Measurements from ENCODE around the gene ZNF236.
"Not testable (repeated sequence)": the region's sequence is repeated elsewhere in the genome, so short reads cannot be mapped to it uniquely, and the experiment has no call there.

Gene ZNF236

DNA sequence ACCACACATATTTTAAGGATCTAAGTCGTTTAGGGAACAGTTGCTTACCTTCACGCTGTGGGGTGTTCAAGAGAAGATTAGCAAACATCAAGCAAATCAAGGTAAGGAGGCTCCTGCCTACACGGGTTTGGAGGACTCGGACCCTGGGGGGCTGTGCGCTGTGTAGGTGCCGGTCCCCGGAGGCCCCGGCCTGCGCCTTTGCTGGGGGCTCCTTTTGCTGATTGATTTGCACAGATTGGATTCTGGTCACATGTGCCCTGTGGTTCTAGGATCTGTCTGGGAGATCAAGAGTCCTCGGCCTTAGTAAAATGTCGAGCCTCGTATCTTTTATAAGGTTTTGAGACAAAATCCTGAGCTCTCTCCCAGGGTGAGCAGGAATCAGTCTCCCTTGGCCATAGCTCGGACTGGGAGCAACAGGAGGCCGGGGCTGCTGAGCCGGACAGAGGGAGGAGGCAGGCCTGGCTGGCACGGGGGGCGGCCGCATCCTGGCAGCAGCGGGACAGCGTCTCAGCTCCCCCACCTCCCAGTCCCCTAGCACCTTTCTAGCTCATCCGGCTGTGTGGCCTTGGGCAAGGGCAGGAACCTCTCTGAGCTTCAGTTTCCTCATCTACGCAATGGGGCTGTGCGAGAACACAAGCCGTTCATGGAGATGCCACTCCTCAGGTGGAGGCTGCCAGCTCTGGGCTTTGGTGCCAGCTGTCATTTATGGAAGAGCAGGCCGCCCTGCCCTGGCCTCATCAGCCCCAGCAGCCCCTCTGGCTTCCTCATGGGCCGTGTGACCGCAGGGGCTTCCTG, 163.0 kb downstream of the ZNF236 start:
- in situ Hi-C loops (cut with MboI; ENCODE audit: low sequenced_read_pairs), result no loop called here

GRCh38 chr18:76985951-76986236, 163.5 kb downstream of the ZNF236 start:
- in situ Hi-C loops (cut with MboI; ENCODE audit: low sequenced_read_pairs), result no loop called here

- in situ Hi-C loops (cut with MboI; ENCODE audit: low sequenced_read_pairs), result no loop called here
These were observed 164.0 kb downstream of the ZNF236 start for GRCh38 chr18:76986406-76986805.

DNA sequence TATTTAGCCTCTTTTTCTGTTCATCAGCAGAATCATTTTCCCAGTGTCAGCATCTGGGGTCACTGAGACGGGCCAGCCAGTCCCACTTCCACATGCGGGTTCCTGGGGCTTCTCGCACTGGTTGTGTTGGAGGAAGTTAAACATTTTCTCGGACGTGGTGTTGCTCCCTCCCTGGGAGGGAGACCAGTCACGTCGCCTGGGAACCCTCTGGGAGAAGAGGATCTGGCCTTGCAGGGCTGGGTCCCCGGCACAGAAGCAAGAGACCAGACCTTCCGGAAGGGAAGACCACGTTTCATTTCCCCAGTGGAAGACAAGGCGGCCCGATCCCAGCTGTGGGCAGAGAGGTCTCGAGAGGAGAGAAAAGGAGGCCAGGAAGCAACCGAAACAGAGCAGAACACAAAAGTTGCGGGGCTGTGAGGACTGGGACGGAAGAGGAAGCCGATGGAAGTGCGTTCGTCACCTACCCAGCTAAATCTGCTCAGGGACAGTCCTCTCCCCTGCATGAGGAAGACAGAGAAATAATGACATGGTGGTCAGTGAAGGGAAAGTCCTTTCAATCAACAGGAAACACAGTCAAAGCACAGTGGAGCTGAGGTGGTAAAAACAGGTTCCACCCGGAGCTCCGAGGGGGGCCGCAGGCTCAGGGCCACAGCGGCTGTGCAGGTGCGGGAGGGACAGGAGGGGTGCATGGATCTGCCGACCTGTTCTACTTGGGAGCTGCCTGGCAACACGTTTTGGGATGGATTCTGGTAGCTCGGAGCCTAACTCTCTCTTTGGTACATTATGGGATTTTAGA, 165.9 kb downstream of the ZNF236 start:
- in situ Hi-C loops (cut with MboI; ENCODE audit: low sequenced_read_pairs), result no loop called here

- in situ Hi-C loops (cut with MboI; ENCODE audit: low sequenced_read_pairs), result no loop called here
These were observed 166.7 kb downstream of the ZNF236 start for GRCh38 chr18:76988827-76989646.

GRCh38 chr18:76989647-76990190, 167.4 kb downstream of the ZNF236 start:
- in situ Hi-C loops (cut with MboI; ENCODE audit: low sequenced_read_pairs), result no loop called here

GRCh38 chr18:76990343-76991020, 168.1 kb downstream of the ZNF236 start:
- in situ Hi-C loops (cut with MboI; ENCODE audit: low sequenced_read_pairs), result not testable (repeated sequence)

DNA sequence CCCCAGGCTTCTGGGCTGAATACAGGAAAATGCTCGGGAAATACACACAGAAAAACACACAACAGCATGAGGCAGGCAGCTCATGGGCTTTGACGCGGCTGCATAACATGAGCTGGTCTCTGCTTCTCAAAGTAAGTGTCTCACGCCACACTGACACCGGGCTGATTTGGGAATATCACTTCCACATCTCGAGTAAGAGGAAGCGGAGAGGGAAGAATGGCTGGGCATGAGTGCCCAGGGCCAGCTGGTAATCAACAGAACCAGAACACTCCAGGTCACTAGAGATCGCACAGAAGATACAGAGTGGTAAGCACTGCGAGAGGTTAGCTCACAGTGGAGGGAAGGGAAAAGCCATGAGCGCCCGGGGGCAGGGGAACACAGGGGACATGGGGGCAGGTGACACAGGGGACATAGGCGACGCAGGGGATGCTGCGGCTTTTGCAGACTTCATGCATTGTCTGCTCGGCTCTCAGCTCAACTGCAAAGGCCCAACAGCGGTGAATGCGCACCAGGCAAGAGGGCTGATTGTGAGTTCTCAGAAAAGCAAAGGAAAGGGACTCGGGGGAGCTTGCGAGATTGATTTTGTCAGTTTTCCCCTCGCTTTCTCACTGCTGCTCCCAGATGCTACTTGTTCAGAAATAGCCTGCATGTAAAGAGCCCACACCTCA, 168.8 kb downstream of the ZNF236 start:
- in situ Hi-C loops (cut with MboI; ENCODE audit: low sequenced_read_pairs), result no loop called here

- in situ Hi-C loops (cut with MboI; ENCODE audit: low sequenced_read_pairs), result no loop called here
These were observed 170.1 kb downstream of the ZNF236 start for GRCh38 chr18:76992226-76993084.

DNA sequence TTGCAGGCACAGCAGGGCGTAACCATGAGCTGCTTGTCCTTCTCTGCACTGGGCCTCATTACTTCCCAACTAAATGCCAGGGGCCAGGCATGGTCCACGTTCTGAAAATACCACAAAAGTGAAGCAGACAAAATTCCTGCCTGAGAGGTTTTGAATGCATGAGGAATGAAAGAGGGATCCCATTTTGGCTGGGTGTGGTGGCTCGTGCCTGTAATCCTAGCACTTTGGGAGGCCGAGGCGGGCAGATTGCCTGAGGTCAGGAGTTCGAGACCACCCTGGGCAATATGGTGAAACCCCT, 170.7 kb downstream of the ZNF236 start:
- in situ Hi-C loops (cut with MboI; ENCODE audit: low sequenced_read_pairs), result no loop called here

DNA sequence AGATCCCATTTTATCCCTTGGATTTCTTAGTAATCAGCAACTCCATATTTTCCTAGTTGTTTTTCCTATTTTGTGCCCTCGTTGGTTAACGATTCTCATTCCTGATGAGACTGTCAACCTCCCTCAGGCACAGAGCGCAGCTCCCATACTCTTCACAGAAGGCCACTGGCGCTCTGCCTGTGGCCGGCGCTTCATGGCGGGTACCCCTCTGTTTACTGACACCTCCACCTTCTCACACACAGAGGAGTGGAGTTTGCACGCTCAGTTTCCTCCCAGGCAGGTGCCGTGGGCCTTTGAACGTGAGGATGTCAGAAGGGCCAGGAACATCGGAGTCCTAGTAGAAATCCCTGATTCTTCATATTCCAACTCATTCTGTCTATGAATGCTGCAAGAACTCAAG, 171.2 kb downstream of the ZNF236 start:
- in situ Hi-C loops (cut with MboI; ENCODE audit: low sequenced_read_pairs), result no loop called here

GRCh38 chr18:76994086-76994654, 171.8 kb downstream of the ZNF236 start:
- in situ Hi-C loops (cut with MboI; ENCODE audit: low sequenced_read_pairs), result no loop called here

- in situ Hi-C loops (cut with MboI; ENCODE audit: low sequenced_read_pairs), result no loop called here
These were observed 173.5 kb downstream of the ZNF236 start for GRCh38 chr18:76995896-76996295.

GRCh38 chr18:76996429-76996828, 174.1 kb downstream of the ZNF236 start:
- in situ Hi-C loops (cut with MboI; ENCODE audit: low sequenced_read_pairs), result no loop called here

DNA sequence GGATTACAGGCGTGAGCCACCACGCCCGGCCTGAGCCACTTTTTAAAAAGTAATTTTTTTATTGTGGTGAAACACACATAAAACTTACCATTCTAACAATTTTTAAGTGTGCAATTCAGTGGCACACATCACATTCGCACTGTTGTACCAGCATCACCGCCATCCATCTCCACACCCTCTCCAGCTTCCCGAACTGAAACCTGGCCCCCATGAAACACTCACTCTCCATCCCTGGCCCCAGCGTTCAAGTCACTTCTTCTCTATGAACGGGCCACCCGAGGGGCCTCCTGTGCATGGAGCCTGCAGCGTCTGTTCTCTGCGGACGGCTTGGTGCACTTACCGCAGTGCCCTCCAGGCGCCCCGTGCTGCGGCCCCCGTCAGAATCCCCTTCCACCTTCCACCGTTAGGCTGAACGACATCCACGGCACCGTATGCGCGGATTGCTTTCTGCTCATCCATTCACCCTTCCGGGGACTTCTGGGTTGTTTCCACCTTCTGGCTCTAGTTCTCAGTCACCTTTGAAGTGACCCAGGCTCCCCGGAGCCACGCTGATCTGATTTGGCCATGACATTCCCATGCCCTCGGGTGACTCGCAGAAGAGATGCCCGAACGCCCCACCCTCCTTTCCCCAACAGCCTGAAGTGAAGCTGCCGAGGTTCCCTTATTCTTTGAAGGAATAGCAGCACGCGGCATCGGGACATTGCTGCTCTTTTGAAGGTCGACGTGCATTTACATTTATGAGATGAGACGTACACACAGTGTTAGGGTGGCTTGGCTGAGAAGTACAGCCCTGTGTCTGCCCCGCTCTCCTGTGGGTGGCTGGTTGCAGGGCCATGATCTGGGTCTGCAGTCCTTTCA, 175.8 kb downstream of the ZNF236 start:
- in situ Hi-C loops (cut with MboI; ENCODE audit: low sequenced_read_pairs), result no loop called here

- in situ Hi-C loops (cut with MboI; ENCODE audit: low sequenced_read_pairs), result no loop called here
These were observed 176.7 kb downstream of the ZNF236 start for GRCh38 chr18:76999077-76999476.

GRCh38 chr18:77000527-77000926, 178.2 kb downstream of the ZNF236 start:
- in situ Hi-C loops (cut with MboI; ENCODE audit: low sequenced_read_pairs), result loop anchor here (10.0 kb wide), 1 partner anchor 54 kb away; no protein-coding TSS in a partner anchor

- in situ Hi-C loops (cut with MboI; ENCODE audit: low sequenced_read_pairs), result loop anchor here (10.0 kb wide), 1 partner anchor 54 kb away; no protein-coding TSS in a partner anchor
These were observed 178.7 kb downstream of the ZNF236 start for GRCh38 chr18:77001041-77001440.
